Activated CD4-positive, alpha-beta T cell treated with anti-CD3 and anti-CD28 coated beads for 1 hour (primary cell): ENCODE data around the gene BCAN.

Source experiments
- DNase-seq: peaks from one replicate; pipeline ENCODE4 v3.0.0-alpha.2; 2020

The BCAN gene

GRCh38 chr1:156663178-156663577 lies 21.3 kb downstream of the BCAN start:
- no peak for DNase-seq

- DNase-seq, result no peak
Measured at GRCh38 chr1:156664046-156664766, 22.3 kb downstream of the BCAN start.

GRCh38 chr1:156664767-156665411 lies 23.0 kb downstream of the BCAN start:
- no peak for DNase-seq

GRCh38 chr1:156665539-156665938 lies 23.6 kb downstream of the BCAN start:
- DNase-seq, result no peak

GRCh38 chr1:156666862-156667609 lies 25.1 kb downstream of the BCAN start:
- no peak for DNase-seq

- DNase-seq, result no peak
Measured at GRCh38 chr1:156667610-156667967, 25.7 kb downstream of the BCAN start.

GRCh38 chr1:156667968-156668709 lies 26.2 kb downstream of the BCAN start:
- no peak for DNase-seq

GRCh38 chr1:156668801-156669637 lies 27.1 kb downstream of the BCAN start:
- DNase-seq, result no peak

- no peak for DNase-seq
Measured at GRCh38 chr1:156669794-156670193, 27.9 kb downstream of the BCAN start.

GRCh38 chr1:156670359-156670758 lies 28.4 kb downstream of the BCAN start:
- DNase-seq, result no peak

- no peak for DNase-seq
Measured at GRCh38 chr1:156670791-156671190, 28.9 kb downstream of the BCAN start.

GRCh38 chr1:156671804-156672203 lies 29.9 kb downstream of the BCAN start:
- no peak for DNase-seq

- no peak for DNase-seq
Measured at GRCh38 chr1:156673387-156674121, 31.6 kb downstream of the BCAN start.

GRCh38 chr1:156675210-156676113 lies 33.5 kb downstream of the BCAN start:
- no peak for DNase-seq

GRCh38 chr1:156676114-156676819 lies 34.4 kb downstream of the BCAN start:
- no peak for DNase-seq

GRCh38 chr1:156676820-156677615 lies 35.1 kb downstream of the BCAN start, which contains the start of gene NES:
Gene NES, minus strand, starts transcription at chr1:156677407. Its CDS starts 143 bp downstream, at chr1:156677264.
- no peak for DNase-seq

- no peak for DNase-seq
Measured at GRCh38 chr1:156677616-156678596, 36.0 kb downstream of the BCAN start.

GRCh38 chr1:156680056-156680455 lies 38.1 kb downstream of the BCAN start:
- no peak for DNase-seq
